Heart right ventricle (tissue), 16 donors: Measurements from ENCODE around the gene EFL1. TPM values are rescaled to one million over a fixed set of nuclear protein-coding genes. Genes with fewer than 3 reads are reported as not detected.

ENCODE experiments used
- ATAC-seq, 8 donors: fragments of 200-7000 bp; cut with Tn5 transposase; one replicate each; pipeline ENCODE4 v1.9.1; 2020; ENCODE audit warnings: mild to moderate bottlenecking in 8 of 8, moderate library complexity in 8 of 8, moderate number of reproducible peaks in 1 of 8
- DNase-seq, 2 donors: peaks; one replicate each; pipeline ENCODE4 v3.0.0-alpha.2; 2020
- H3K27ac ChIP-seq, 10 donors: fragments of 200-600 bp; sonication (generic) in 2 of 10; one replicate each; pipeline versions ENCODE4 v1.5.0 to v1.8.0; 2020 to 2022; ENCODE audit warnings: mild to moderate bottlenecking in 3 of 10
- H3K27me3 ChIP-seq, 7 donors: fragments of 200-600 bp; one replicate each; pipeline ENCODE4 v1.8.0; 2021 to 2022; ENCODE audit warnings: mild to moderate bottlenecking in 2 of 7
- H3K36me3 ChIP-seq, 9 donors: fragments of 200-600 bp; sonication (generic) in 1 of 9; one replicate each; pipeline versions ENCODE4 v1.5.0 to v1.8.0; 2020 to 2022; ENCODE audit warnings: mild to moderate bottlenecking in 2 of 9
- H3K4me1 ChIP-seq, 9 donors: fragments of 200-600 bp; sonication (generic) in 1 of 9; one replicate each; pipeline versions ENCODE4 v1.5.0 to v1.8.0; 2020 to 2022; ENCODE audit warnings: mild to moderate bottlenecking in 4 of 9
- H3K4me3 ChIP-seq, 10 donors: fragments of 200-600 bp; sonication (generic) in 2 of 10; one replicate each; pipeline versions ENCODE4 v1.5.0 to v1.8.0; 2020 to 2022; ENCODE audit warnings: mild to moderate bottlenecking in 7 of 10, moderate library complexity in 2 of 10
- H3K9me3 ChIP-seq, 11 donors: fragments of 200-600 bp in 10 of 11; sonication (generic) in 2 of 11; one replicate each; pipeline versions ENCODE4 v1.5.0 to v1.8.0; 2013 to 2022; ENCODE audit warnings: mild to moderate bottlenecking in 2 of 11, control low read depth in 1 of 11, moderate library complexity in 1 of 11
- WGBS, 2 donors: extraction: QIAGEN DNeasy Blood & Tissue Kit; methylation state at CpG; one replicate each; pipeline ENCODE4 v1.1.7; 2013; ENCODE audit warnings: inconsistent platforms in 1 of 2; 5-methylcytosine and 5-hydroxymethylcytosine counted together
- intact Hi-C, 10 donors: fragments of 100-400 bp; cut with DNase I; formaldehyde crosslinking; loops; one replicate each; pipeline versions ENCODE4 v1.11.1 to v1.14.2; 2022
- polyA plus RNA-seq, 2 donors: library from polyadenylated mRNA; stranded (reverse); fragments of 200-250 nt; gene quantifications; one replicate each; pipeline ENCODE4 v1.2.3, GENCODE V29; 2013
- total RNA-seq, 10 donors: library from RNA; stranded (reverse); fragmentation: NEBNext Ultra II Directional in 3 of 10; extraction: Animal tissue kit (Norgen Biotek cat#: 25700) in 3 of 10; gene quantifications; one replicate each; pipeline versions ENCODE4 v1.2.1 to v1.2.4, GENCODE V29; 2021 to 2023
- TF ChIP-seq, protein P1 (sequence below), 9 donors: fragments of 200-600 bp; sonication (generic) in 2 of 9; IDR thresholded peaks; one replicate each; pipeline versions ENCODE4 v1.5.0 to v1.8.0; 2021 to 2022; ENCODE audit warnings: antibody characterized with exemption in 9 of 9, mild to moderate bottlenecking in 5 of 9, moderate library complexity in 1 of 9
- donor health status: Arrhythmogenic right ventricular cardiomyopathy.
- donor health status: ischemic (EF 13 %, LVEDD 7.1; RV severe dilation, severe dysfunction).
- donor health status: healthy with polysubstance abuse.
- donor health status: DM: no; HTN: yes; CAD: no.
- donor health status: DM: no; HTN: no; CAD: no.
- donor health status: ischemic (EF 25% LVEDD 6.9; RV normal size, moderate dysfunction).
- donor health status: ischemic (EF 25% LVEDD 5.7; RV mildly dilated, moderate dysfunction).
- donor health status: healthy.
- donor health status: DM: yes; HTN: yes; CAD: no.
- donor health status: Ischemic cardiomyopathy.
- donor health status: ischemic (EF 35%, LVEDD 5.7; RV mildly dilated, moderate dysfunction).
- donor health status: nonischemic (EF 11% LVEDD 7.7; RV severe dilation, severe dysfunction).
- donor health status: DM: yes; HTN: yes; CAD: no.
- donor health status: PGD.
- donor health status: ischemic (EF 29% LVEDD 5.4; RV normal size, mild dysfunction).
- donor health status: nonischemic (EF 23%, LVEDD 6.1; RV moderate dilation, normal function).

EFL1 gene
- total and polyA plus RNA-seq, 12 donors: 3.7 to 19.3 (median 13.5) TPM

GRCh38 chr15:82100111-82100929 lies 162.2 kb downstream of the EFL1 start:
- 63 to 68% methylated on average over 12 of the region's 12 CpGs for WGBS, 2 donors
- Histone ChIP-seq H3K9me3 (no peaks in the 10 kb centered on the region), H3K27ac (no peak overlapping the region), H3K4me1 (no peaks in the 10 kb centered on the region), H3K27me3 (no peaks in the 10 kb centered on the region), H3K4me3 (no peak overlapping the region), H3K36me3 (no peaks in the 10 kb centered on the region)
- no peak for ATAC-seq
- TF ChIP-seq, protein P1, sequence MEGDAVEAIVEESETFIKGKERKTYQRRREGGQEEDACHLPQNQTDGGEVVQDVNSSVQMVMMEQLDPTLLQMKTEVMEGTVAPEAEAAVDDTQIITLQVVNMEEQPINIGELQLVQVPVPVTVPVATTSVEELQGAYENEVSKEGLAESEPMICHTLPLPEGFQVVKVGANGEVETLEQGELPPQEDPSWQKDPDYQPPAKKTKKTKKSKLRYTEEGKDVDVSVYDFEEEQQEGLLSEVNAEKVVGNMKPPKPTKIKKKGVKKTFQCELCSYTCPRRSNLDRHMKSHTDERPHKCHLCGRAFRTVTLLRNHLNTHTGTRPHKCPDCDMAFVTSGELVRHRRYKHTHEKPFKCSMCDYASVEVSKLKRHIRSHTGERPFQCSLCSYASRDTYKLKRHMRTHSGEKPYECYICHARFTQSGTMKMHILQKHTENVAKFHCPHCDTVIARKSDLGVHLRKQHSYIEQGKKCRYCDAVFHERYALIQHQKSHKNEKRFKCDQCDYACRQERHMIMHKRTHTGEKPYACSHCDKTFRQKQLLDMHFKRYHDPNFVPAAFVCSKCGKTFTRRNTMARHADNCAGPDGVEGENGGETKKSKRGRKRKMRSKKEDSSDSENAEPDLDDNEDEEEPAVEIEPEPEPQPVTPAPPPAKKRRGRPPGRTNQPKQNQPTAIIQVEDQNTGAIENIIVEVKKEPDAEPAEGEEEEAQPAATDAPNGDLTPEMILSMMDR (IDR thresholded peaks at IDR 0.05): no peak
- no peak for DNase-seq
- intact Hi-C loops: no loop called here

GRCh38 chr15:82098674-82099073 lies 163.9 kb downstream of the EFL1 start:
- WGBS, 2 donors: 92 to 93% methylated on average over 15 of the region's 15 CpGs
- Histone ChIP-seq H3K27me3 (no peaks in the 10 kb centered on the region), H3K4me1 (no peaks in the 10 kb centered on the region), H3K27ac (no peak overlapping the region), H3K9me3 (peaks cover 0 to 1% (median 0%) of the 10 kb centered on the region in 11 donors), H3K36me3 (no peaks in the 10 kb centered on the region), H3K4me3 (no peak overlapping the region)
- TF ChIP-seq, protein P1 (IDR thresholded peaks at IDR 0.05): no peak
- DNase-seq: no peak
- intact Hi-C loops: no loop called here
- ATAC-seq: no peak

- no peak overlapping the region for H3K4me3 ChIP-seq
- no peaks in the 10 kb centered on the region for H3K36me3 ChIP-seq
- no peaks in the 10 kb centered on the region for H3K27me3 ChIP-seq
- TF ChIP-seq, protein P1 (IDR thresholded peaks at IDR 0.05): no peak
- H3K27ac ChIP-seq: no peak overlapping the region
- DNase-seq (no peak), ATAC-seq (no peak)
- peaks cover 0 to 10% (median 0%) of the 10 kb centered on the region in 11 donors for H3K9me3 ChIP-seq
- no peaks in the 10 kb centered on the region for H3K4me1 ChIP-seq
- intact Hi-C loops: no loop called here
Observed at GRCh38 chr15:82095803-82096202, 166.7 kb downstream of the EFL1 start.

GRCh38 chr15:82093774-82094211 lies 168.7 kb downstream of the EFL1 start:
- H3K9me3 ChIP-seq: peaks cover 0 to 10% (median 0%) of the 10 kb centered on the region in 11 donors
- H3K36me3 ChIP-seq: no peaks in the 10 kb centered on the region
- H3K27ac ChIP-seq: no peak overlapping the region
- H3K4me1 ChIP-seq: no peaks in the 10 kb centered on the region
- WGBS, 2 donors: 70% methylated on average over 13 of the region's 13 CpGs
- no peak overlapping the region for H3K4me3 ChIP-seq
- DNase-seq: no peak
- ATAC-seq: no peak
- TF ChIP-seq, protein P1 (IDR thresholded peaks at IDR 0.05): no peak
- intact Hi-C loops: no loop called here
- no peaks in the 10 kb centered on the region for H3K27me3 ChIP-seq
